OCI-LY3 (cell line): ENCODE results near the gene SLC9A7.

Experiments used
- H2AFZ ChIP-seq: fragments of 200-600, 300-600 bp; shearing (Covaris generic); 2 replicates; pipeline ENCODE4 v1.6.0; 2014; ENCODE audit warnings: antibody characterized with exemption, low read depth, low read length
- H3K27ac ChIP-seq: fragments of 200-600, 300-600 bp; sonication (generic); 2 replicates; pipeline ENCODE4 v1.5.1; 2014; ENCODE audit warnings: mild to moderate bottlenecking, low read length, moderate library complexity, mixed read lengths
- H3K27me3 ChIP-seq: fragments of 200-600, 300-600 bp; sonication (generic); 2 replicates; pipeline ENCODE4 v1.6.1; 2014; ENCODE audit warnings: low read depth, low read length, mixed read lengths
- H3K36me3 ChIP-seq: fragments of 200-600, 300-600 bp; sonication (generic); replicated peaks from 2 replicates; pipeline ENCODE3; 2014; ENCODE audit warnings: low read depth, low read length, mixed read lengths
- H3K4me1 ChIP-seq: fragments of 300-600, 200-600 bp; sonication (generic); 2 replicates; pipeline ENCODE4 v1.6.1; 2014; ENCODE audit warnings: low read length, mixed read lengths
- H3K4me2 ChIP-seq: fragments of 200-600, 300-600 bp; sonication (generic); 2 replicates; pipeline ENCODE4 v1.6.1; 2014; ENCODE audit warnings: low read length, mixed read lengths
- H3K4me3 ChIP-seq: fragments of 300-600, 200-600 bp; sonication (generic); 2 replicates; pipeline ENCODE4 v1.5.1; 2014; ENCODE audit warnings: antibody characterized with exemption, mild to moderate bottlenecking, low read length, moderate library complexity
- H3K79me2 ChIP-seq: fragments of 300-600, 200-600 bp; shearing (Covaris generic); 2 replicates; pipeline ENCODE4 v1.6.1; 2014; ENCODE audit warnings: mild to moderate bottlenecking, low read length, mixed read lengths
- H3K9ac ChIP-seq: fragments of 300-600, 200-600 bp; shearing (Covaris generic); 2 replicates; pipeline ENCODE4 v1.6.0; 2014; ENCODE audit warnings: mild to moderate bottlenecking, low read length, moderate library complexity
- H3K9me3 ChIP-seq: fragments of 200-600, 300-600 bp; shearing (Covaris generic); 2 replicates; pipeline ENCODE4 v1.6.1; 2014; ENCODE audit warnings: low read length, mixed read lengths; ENCODE audit not compliant: insufficient read depth
- H4K20me1 ChIP-seq: fragments of 200-600, 300-600 bp; sonication (generic); 2 replicates; pipeline ENCODE4 v1.6.1; 2016; ENCODE audit warnings: low read length, mixed read lengths; ENCODE audit not compliant: insufficient read depth
- EZH2phosphoT487 ChIP-seq: fragments of 200-600 bp; shearing (Covaris generic); IDR thresholded peaks from 2 replicates; pipeline ENCODE4 v1.6.1; 2018; ENCODE audit warnings: antibody characterized with exemption, mixed run types, low read depth
- TF ChIP-seq, protein P1 (sequence below): fragments of 200-600, 300-600 bp; sonication (generic); IDR thresholded peaks from 2 replicates; pipeline ENCODE4 v1.5.1; 2014; ENCODE audit warnings: antibody characterized with exemption, low read length, low read depth

Gene SLC9A7

DNA sequence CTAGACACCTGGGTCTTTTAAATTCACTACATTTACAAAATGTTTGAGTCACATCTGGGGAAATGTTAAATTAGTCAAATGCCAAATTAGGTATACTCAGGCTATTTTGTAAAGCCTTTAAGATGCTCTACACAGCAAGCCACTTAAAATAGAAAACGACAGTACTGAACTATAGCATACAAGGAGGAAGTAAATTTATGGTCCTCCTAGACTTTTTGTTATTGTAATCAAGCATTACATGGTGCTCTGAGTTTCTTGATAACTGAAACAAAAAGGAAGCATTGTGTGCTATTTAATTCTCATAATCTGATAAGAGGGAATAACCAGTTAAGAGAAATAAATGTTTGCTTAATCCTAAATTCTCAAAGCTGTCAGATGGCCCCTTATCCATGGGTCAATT is 46.2 kb downstream of the SLC9A7 start:
- Histone ChIP-seq H3K4me3 (no peak overlapping the region), H3K4me1 (peaks cover 71% of the 10 kb centered on the region), H3K27me3 (no peaks in the 10 kb centered on the region), H3K79me2 (peaks cover 71% of the 10 kb centered on the region), H4K20me1 (peaks cover 22% of the 10 kb centered on the region), H3K4me2 (peak overlapping the region; percentile 75), H3K9ac (no peak overlapping the region), H3K9me3 (peaks cover 9% of the 10 kb centered on the region; the same call in 1 of the 2 replicates), H3K36me3 (peaks cover 11% of the 10 kb centered on the region), H2AFZ (no peak overlapping the region), H3K27ac (no peak overlapping the region)
- TF ChIP-seq, protein P1, sequence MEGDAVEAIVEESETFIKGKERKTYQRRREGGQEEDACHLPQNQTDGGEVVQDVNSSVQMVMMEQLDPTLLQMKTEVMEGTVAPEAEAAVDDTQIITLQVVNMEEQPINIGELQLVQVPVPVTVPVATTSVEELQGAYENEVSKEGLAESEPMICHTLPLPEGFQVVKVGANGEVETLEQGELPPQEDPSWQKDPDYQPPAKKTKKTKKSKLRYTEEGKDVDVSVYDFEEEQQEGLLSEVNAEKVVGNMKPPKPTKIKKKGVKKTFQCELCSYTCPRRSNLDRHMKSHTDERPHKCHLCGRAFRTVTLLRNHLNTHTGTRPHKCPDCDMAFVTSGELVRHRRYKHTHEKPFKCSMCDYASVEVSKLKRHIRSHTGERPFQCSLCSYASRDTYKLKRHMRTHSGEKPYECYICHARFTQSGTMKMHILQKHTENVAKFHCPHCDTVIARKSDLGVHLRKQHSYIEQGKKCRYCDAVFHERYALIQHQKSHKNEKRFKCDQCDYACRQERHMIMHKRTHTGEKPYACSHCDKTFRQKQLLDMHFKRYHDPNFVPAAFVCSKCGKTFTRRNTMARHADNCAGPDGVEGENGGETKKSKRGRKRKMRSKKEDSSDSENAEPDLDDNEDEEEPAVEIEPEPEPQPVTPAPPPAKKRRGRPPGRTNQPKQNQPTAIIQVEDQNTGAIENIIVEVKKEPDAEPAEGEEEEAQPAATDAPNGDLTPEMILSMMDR = no peak
- TF ChIP-seq EZH2phosphoT487 = no peak

DNA sequence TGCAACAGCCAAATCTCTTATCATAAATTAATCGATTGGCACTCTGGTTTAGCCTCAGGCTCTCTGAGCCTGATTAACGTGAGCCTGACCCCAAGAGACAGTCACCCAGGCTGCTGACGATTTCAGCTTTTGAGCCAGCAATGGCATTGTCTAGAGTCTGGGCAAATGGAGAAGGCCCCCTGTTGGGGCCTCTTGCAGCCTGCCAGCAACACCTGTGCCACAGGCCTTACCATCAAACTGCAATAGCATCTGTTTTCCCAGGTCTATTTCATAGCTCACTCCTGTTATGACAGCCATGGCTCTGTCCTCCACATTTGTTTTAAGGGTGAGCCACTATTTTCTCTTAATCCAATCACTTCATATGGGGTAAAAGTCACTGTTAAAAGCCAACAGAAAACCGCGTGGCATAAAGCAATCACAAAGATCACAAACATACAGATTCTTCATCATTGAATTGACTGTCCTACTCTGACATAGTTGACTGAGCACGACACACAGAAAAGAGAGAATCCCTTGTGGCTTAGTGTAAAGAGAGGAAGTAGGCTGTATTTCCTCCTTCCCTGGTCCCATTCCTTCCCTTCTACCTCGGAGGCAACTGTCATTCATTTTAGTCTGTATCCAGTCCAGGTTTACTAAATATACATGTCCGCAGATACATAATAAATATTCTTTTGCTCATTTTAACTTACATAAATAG is 47.8 kb downstream of the SLC9A7 start:
- Histone ChIP-seq H3K4me1 (peaks cover 59% of the 10 kb centered on the region), H3K36me3 (peaks cover 11% of the 10 kb centered on the region), H3K9ac (no peak overlapping the region)

DNA sequence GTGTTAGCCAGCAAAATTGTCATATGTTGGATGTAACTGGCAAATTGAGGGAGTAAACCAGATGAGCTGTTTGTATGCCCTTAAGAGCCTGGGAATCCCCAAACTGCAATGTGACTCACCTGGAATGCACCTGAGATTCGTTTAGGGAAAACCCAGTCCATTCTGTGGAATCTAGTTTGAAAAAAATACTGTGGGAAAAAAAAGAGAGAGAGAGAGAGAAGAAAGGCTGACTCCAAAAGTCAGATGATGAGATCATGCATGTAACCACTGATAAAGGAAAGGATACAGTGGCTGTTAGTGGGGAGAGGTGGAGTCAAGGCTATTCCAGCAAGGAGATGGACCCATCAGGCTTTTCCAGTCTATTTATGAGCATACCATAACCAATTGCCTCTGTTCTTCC is 48.5 kb downstream of the SLC9A7 start:
- Histone ChIP-seq H3K9ac (no peak overlapping the region), H3K27me3 (no peaks in the 10 kb centered on the region), H3K4me1 (peaks cover 55% of the 10 kb centered on the region), H4K20me1 (peaks cover 22% of the 10 kb centered on the region), H3K9me3 (peaks cover 9% of the 10 kb centered on the region; the same call in 1 of the 2 replicates), H3K27ac (0 out of 2 replicates have a peak overlapping the region, but pooled peaks have one; percentile 1), H3K4me3 (no peak overlapping the region), H3K36me3 (peaks cover 11% of the 10 kb centered on the region), H3K79me2 (peaks cover 55% of the 10 kb centered on the region), H3K4me2 (peak overlapping the region; percentile 75; the same call in 1 of the 2 replicates), H2AFZ (no peak overlapping the region)
- TF ChIP-seq, protein P1 = no peak
- no peak for TF ChIP-seq EZH2phosphoT487

More for the DNA sequence above, 47.8 kb downstream of the SLC9A7 start:
- Histone ChIP-seq H3K79me2 (peaks cover 57% of the 10 kb centered on the region), H3K27ac (0 out of 2 replicates have a peak overlapping the region, but pooled peaks have one; percentile 1), H2AFZ (no peak overlapping the region), H4K20me1 (peaks cover 22% of the 10 kb centered on the region), H3K4me3 (no peak overlapping the region), H3K9me3 (peaks cover 9% of the 10 kb centered on the region; the same call in 1 of the 2 replicates), H3K4me2 (peak overlapping the region; percentile 75), H3K27me3 (no peaks in the 10 kb centered on the region)
- TF ChIP-seq EZH2phosphoT487 = no peak
- TF ChIP-seq, protein P1 = 0 out of 2 replicates have a peak, but pooled peaks have one; percentile 17

DNA sequence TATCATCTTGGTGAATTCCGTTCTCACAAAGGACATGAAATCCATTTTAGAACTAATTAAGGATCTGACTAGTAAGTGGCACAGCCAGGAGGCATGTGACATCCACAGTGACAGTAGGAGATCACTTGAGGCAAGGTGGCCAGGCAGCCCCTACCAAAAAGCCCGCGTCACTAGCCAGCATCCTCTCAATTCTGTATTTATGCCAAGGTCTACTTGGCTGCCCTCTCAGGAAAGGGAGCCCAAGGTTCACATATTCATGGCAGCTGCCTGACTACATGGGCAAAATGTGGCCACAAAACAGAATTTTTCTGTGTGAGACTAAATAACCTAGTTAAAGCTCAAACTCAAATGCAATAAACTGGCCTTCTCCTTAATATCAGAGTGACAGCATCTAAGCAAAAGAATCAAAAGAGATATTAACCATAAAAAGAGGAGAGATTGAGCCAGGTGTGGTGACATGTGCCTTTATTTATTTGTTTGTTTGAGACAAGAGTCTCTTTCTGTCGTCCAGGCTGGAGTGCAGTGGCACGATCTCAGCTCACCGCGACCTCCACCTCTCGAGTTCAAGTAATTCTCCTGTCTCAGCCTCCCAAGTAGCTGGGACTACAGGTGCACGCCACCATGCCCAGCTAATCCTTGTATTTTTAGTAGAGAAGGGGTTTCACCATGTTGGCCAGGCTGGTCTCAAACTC is 51.5 kb downstream of the SLC9A7 start:
- TF ChIP-seq, protein P1 = no peak
- TF ChIP-seq EZH2phosphoT487 = no peak
- no peak overlapping the region for H3K9ac ChIP-seq
- H3K4me1 ChIP-seq = peaks cover 49% of the 10 kb centered on the region
- no peak overlapping the region for H2AFZ ChIP-seq
- H3K27me3 ChIP-seq = no peaks in the 10 kb centered on the region
- no peak overlapping the region for H3K4me2 ChIP-seq
- peaks cover 40% of the 10 kb centered on the region for H3K79me2 ChIP-seq
- H4K20me1 ChIP-seq = peaks cover 41% of the 10 kb centered on the region
- H3K27ac ChIP-seq = no peak overlapping the region
- no peak overlapping the region for H3K4me3 ChIP-seq
- peaks cover 5% of the 10 kb centered on the region for H3K36me3 ChIP-seq
- peaks cover 5% of the 10 kb centered on the region; the same call in 1 of the 2 replicates for H3K9me3 ChIP-seq
